NCI-H82 (cell line): ENCODE results near the gene ADAMTS17.
"Not testable (repeated sequence)": the region's sequence is repeated elsewhere in the genome, so short reads cannot be mapped to it uniquely, and the experiment has no call there.

Experiments used
- DNase-seq: peaks from one replicate; lab custom pipeline; 2025; lab: John Stamatoyannopoulos, UW

ADAMTS17 gene

DNA sequence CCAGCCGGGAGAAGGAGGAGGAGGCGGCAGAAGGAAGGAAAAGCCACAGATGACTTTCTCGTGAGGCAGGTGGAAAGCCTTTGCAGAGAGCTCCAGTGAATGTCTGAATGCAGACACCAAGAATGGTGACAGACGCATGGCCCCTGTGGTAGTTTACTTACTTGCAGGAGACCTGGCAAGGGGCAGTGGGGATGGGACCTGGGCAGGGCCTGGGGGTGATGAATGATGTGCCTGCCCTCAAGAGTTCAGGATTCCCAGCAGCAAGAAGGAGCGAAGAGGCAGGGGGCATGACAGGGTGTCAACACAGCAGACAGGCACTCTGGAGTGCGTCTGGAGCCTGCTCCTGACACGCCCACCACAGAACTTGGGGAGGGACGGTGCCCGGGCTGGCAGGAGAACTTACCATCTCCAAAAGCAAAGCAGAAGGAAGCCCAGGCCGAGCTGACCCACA lies 348.1 kb downstream of the ADAMTS17 start:
- no peak for DNase-seq

DNA sequence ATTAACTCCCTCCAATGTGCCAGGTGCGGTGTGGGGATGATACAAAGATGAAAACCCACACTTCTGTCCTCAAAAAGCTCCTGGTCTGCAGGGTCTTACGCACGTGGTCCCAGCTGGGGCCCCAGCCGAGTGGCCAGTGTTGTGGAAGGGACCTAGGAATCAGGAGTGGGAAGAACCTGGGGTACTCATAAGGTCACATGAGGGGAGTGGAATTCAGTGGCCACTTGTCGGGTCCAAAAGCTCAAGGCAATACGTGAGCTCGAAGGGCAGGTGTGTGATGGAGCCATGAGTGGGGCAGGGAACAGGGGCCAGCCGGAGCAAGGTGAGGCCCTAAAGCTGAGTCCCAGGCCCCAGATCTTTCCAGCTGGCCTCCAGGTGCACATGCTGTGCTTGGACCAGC lies 348.5 kb downstream of the ADAMTS17 start:
- DNase-seq, result no peak

DNA sequence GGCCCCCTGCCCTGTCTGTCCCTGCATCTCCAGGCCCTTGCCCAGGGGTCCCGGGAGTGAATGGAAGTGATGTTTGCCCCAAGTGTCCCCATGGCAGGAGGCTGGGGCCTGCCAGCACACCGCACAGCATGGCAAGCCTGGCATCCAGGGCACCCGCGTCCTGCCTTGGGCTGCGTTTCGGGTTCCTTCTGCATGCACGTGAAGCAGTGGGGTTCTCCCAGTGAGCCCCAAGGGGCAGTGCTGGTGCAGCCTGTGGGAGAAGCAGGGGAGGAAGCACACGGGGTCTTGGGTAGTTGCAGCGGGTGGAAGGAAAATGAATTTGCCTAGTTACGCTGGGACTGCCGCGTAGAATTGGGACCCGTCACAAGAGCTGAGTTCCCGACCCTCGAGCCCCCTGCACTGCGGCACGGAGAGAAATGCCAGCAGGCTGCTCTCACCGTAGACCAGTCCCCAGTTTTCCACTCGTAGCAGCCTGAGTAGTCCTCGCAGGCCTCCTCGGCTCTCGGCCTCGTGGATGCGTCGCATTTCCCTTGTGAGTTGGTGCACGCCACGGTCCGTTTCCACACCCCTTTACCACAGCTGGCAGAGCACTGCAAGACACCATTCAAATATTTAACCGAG lies 349.1 kb downstream of the ADAMTS17 start:
- DNase-seq, result no peak

DNA sequence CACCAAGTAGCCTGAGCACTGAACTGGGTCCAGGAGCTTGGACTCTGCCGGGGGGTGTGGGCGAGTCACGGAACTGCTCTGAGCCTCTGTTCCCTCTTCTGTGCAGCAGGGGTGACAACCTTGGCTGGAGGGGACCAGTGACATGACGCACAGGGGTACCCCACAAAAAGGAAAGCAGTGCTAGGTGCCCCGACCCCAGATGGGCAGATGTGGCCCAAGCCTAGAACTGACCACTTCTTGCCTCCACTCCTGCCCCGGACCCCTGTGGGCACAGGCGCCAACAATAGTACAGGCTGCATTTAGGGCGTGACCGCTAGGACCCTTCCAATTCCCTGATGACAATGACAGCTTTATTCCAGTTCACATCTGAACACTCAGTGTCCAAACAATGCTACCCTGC lies 352.7 kb downstream of the ADAMTS17 start:
- no peak for DNase-seq

DNA sequence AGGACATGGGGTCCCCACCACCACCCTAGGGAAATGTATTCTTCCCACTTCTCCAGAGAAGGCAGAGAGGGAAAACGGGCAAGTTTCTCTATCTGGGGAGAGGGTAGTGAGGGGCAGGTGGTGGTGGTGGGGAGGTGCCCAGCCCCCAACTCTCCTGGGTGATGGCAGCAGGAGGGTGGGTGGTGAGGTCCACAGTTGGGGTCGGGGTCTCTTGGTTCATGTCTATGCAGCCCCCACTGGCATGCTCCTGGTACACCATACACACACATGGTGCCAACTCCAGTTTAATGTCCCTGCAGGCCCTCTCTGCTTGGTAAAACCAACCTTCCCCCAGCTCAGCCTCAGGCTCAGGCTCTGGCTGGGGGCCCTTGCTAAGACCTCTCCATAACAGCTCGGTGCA lies 354.1 kb downstream of the ADAMTS17 start:
- DNase-seq, result no peak

DNA sequence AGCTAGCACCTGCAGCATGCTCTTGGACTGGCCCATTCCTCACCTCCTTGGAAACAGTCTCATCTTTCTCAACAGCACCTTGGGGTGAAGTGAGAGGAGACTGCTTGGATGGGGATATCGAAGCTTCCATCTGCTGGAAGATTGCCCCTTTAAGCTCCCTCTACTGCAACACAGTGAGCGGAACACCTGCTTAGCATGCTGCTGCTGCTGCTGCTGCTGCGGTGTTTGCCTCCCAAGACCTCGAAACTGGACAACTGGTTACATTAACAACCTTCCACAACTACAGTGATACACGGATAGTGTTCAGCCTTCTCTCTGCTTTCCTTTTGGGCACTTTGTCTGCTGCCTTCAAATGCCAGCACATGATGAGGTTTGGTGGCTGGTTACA lies 354.7 kb downstream of the ADAMTS17 start:
- DNase-seq, result no peak

DNA sequence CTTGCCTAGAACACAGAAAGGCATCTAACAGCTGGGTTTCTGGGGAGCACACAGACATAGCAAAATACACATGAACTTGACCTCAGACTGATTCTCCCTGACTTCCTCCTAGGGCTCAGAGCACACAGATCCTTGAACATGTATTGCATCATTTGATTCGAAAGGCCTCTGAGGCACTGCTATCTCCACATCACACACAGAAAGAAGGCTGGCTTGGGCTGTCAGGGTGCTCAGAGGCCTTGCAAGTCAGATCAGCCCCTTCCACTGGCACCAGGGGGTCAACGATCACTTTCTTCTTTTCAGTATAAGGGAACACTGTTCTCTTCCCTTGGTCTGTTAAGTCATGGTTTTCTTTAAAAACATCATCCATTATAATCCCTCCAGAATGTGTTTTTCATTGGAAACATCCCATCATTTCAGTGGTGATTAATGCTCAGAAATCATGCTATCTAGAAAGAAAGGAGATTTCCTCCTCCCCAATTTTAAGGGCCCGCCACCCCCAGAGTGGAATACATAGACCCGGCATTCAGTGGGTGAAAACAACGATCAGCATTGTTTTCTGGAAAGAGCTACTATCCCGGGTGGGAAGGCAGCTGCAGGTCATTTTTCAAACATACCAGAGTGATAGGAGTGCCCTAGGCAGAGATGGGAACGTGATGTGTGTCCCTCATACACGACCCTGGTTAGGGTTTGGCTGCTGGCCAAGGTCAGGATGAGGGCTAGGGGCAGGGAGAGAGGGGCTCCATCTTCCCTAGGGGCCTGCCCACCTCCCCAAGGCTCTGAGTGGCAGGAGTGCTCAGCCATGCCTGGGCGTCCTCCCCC lies 355.3 kb downstream of the ADAMTS17 start:
- DNase-seq, result no peak

DNA sequence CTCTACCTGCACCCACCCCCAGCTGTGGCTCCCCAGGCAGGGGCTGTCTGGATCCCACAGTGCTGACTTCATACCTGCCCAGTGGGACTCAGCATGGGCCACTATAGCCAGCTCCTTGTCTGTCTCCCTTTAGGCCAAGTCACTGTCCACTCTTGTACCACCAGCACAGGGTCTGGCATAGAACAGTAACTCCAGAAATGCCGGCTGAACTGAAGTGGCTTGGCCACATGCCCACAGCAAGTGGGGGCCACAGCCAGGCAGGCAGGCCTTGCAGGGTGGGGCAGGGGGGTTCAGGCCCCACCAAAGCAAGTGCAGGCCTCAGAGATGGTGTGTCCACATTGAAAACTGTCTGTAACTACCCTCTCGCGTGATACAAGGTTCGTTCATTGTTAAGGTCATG lies 355.9 kb downstream of the ADAMTS17 start:
- DNase-seq, result no peak

DNA sequence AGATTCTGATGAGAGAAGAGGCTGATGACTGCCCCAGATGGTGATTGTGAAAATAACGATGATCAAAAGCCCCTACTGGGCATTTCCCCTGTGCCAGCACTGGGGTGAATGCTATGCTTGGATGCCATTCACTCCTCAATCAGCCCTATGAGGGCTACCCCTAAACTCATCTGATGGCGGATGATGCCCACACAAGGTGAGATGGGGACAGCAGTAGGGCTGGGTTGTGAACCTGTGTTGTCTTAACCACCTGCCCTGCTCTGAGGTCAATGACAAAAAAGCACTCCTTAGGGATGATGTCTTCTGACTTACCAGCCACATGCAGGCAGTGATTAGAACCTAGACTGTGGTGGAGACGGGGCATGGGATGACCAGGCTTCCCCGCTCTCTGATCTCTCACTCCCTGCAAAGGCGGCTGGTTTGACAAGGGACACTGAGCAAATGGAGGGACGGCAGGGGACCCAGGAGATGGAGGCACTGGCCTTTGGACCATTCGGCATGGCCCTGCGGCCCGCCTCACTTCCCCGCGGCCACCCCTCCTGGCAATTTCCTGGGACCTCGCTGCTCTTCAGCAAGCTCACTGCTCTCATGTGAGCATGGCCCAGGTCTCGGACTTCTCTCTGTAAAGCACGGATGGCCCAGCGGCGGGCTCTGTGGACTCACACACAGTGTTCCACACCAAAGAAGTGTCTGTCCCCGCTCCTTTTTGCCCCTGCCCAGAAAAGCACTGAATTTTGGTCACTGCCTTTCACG lies 357.1 kb downstream of the ADAMTS17 start:
- no peak for DNase-seq

DNA sequence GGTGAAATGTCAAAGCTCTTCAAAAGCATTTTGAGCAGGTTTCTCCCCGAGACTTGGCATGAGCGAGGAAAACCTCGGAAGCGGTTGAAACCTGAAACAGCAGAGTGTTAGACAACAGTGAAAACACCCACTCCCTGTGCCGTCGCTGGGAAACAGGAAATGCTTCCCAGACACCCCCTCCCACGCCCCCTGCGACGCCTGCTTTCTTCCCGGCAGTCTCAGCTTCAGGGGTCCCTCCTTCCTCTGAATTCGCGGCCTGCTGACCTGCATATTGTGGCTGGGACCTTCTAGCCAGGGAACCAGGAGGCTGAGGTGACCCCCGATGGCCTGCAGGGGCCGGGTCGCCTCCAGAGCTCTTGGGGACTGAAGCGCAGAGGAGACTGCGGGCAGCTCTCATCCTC lies 357.9 kb downstream of the ADAMTS17 start:
- no peak for DNase-seq

DNA sequence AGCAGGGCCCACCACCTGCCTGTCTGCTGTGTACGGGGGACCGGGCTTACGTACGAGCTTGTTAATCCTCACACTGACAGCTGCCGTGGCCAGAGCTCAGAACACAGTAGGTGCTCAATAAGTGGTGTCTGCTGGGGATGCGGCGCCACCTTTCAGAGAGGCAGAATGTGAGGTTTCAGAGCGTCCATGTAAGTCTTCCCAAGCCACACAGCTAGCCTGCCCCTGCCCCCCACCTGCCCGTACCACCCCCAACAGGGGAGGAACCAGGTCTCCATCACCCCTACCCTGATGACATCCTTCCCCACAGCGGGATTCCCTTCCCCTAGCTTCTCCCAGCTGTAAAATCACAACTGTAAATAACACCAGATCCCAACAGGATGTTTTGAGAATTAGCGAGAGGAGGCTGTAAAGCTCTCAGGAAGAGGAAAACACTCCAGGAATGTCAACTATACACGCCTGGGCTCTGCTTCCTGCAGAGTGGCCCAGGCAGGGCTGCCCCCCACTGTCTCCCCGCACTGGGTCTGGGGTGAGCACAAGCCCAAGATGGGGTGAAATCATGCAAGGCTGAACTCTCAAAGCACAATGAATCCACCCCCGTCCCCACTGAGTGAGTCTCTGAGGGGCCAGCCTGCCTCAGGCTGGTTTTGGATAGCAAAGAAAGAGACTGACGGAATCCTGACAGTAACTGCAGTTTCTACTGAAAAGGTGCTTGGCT lies 358.4 kb downstream of the ADAMTS17 start:
- DNase-seq, result peak; percentile 39

DNA sequence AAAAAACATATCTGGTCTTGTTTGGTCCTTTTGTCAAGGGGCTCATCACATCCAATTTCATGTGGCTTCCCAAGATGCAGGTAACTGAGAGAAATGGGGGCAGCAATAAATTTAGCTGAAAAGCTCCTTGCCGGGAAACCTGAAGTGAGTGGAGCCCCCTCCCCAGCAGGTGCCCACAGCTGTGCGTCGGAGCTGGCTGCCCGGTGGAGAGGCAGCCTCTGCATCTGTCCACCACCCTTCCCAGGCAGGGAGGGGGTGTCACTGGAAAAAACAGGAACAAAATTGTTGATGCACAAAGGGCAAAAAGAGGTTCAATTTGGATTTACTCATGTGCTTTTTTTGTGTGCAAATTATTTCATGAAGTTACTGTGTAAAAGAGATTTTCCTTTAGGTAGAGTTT lies 359.1 kb downstream of the ADAMTS17 start:
- no peak for DNase-seq

DNA sequence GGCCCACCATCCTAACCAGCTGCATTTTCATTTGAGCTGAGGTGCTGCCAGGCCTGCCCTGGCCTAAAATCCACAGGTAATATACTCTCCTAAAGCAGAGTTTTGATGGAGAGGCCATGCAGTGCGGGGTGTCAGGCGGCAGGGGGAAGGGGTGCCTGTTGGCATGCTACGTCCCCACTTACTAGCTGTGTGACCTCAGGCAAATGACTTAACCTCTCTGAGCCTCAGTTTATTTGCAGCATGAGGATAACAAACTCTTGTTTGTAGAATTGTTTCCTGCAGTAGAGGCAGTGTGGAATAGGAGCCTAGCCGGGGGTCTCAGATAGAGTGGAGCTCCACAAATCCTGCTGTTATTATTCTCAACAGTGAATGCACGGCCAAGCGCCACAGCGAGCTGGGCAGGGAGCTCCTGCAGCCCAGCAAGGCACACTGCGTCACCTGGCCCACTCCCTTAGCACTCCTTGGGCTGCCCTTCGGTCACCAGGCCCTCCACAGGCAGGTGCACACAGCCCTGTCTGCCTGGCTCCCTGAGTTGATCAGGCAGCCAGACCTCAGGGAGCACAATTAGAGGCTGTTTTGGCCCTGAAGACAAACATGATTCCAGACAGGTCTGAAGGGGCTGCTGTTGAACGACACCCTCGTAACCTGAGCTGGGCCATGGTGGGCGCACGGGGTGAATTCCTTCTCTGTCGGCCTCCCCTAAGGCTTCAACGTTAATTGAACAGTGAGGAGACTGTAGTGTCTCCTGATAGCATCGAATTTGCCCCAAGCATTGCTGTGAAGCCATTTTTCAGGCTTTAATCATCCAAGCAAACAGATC lies 359.7 kb downstream of the ADAMTS17 start:
- no peak for DNase-seq

DNA sequence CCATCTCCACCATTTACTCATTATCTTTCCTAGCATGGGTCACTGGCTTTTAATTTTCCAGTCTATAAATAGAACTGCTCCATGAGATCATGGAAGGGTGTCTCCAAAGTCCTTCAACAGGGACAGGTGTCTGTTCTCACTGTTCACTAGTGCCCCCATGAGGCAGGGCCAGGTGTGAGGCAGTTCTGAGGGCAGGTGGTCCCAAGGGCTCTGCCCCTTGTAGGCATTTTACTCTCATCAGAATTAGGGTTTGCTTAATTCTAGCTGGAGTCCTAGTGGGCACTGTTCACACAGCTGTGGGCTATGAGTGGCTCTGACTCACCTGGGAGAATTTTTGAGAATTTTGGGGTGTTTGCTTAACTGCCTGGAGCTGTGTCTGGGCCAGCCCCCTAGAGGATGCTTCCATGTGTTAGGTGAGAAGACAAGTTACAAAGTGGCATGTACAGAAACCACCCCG lies 360.6 kb downstream of the ADAMTS17 start:
- DNase-seq, result peak; percentile 27

DNA sequence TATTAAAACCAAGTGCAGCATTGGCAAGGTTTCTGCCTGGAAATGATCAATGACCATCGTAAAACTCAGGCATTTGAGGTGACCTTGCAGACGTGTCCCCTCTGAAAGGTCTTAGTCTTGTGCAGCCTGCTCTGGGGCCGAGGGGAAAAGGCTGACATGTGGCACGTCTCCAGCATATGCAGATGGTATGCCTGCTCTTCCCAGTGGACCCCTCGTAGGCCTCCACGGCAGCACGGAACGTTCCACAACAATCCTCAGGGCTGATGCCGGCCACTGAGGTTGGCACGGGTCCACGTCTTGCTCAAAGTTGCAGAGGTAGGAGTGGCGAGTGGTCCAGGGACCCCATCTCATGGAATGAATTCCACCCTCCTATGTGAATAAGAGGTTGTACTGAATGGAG lies 361.0 kb downstream of the ADAMTS17 start:
- no peak for DNase-seq

DNA sequence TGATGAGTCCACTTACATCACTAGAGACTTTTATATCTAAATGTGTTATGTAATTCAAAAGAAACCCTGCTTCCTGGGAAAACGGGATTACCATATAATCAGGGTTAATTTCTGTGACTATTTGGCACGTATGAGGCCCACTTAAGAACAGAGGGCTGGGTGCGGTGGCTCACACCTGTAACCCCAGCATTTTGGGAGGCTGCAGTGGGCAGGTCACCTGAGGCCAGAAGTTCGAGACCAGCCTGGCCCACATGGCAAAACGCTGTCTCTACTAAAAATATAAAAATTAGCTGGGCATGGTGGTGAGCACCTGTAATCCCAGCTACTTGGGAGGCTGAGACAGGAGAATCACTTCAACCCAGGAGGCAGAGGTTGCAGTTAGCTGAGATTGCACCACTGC lies 361.9 kb downstream of the ADAMTS17 start:
- not testable (repeated sequence) for DNase-seq

DNA sequence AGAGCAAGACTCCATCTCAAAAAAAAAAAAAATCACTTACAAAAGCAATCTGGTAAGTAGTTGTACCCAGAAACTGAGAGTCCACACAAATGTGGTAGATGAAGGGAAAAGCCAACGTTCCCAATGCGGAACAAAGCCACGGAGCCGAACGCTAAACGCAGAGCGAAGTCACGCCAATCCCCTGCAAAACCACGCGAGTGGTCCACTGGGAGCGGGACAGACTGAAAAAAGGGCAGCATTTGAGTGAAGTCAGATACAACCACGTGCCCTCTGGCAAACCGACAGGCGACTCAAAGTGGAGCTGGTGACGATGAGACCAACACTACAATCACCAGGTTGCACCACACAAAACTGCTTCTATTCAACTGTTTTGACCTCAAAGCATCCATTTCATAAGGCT lies 362.4 kb downstream of the ADAMTS17 start:
- DNase-seq, result no peak

DNA sequence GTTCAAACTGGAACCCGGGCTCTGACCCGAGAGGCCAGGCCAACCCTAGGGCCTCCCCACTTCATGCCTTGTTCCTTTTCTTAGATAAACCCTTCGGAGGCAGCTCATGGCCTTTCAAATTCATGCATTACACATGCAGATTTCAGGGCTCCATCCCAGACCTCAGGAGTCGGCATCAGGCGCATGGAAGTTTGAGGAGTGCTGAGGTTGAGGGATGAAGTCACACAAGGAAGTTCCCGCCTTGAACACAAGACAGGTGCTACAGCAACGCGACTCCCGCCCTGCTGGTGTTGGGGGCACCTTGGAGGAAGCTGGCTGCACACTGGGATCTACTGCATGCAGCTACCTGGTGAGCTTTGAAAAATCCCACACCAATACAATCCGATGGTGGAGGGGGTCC lies 363.3 kb downstream of the ADAMTS17 start:
- no peak for DNase-seq

DNA sequence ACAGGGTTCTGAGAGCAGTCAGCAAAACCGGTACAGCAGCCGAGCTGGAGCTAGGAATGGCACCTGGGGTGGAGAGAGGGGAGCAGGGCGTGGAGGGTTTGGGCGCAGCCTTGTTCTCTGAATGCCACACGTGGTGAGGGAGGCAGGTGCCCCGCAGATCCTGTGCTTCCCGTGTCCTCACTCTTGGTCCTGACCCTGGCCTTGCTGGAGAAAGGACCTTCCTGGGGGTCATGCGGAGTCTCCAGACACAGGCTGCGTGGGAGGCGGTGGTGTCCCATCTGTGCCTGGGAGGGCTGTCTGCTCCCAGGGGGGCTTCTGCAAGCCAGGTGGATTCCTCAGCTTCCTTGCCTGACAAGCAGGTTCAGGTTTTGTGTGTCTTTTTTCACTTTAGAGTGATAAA lies 363.8 kb downstream of the ADAMTS17 start:
- no peak for DNase-seq

DNA sequence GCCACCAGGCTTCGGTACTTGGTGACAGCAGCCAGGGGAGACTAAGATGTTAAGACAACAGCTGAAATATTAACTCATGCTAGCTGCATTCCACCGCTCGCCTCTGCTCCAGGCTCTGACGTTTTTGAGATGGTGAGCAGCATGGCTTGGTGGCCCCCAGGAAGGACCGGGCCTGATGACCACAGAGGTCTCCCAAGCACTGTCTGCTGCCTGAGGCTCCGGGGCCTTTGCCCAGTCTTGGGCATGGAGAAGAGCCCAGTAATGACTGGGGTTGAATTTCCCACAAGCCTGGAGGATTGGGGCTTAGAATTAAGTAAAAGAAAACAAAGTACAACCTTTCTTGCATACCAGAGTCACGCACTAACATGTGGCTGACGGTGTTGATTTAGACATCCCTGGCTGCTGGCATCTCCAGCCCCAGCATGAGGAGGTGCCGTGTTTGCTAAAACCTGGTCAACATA lies 364.9 kb downstream of the ADAMTS17 start:
- DNase-seq, result no peak

DNA sequence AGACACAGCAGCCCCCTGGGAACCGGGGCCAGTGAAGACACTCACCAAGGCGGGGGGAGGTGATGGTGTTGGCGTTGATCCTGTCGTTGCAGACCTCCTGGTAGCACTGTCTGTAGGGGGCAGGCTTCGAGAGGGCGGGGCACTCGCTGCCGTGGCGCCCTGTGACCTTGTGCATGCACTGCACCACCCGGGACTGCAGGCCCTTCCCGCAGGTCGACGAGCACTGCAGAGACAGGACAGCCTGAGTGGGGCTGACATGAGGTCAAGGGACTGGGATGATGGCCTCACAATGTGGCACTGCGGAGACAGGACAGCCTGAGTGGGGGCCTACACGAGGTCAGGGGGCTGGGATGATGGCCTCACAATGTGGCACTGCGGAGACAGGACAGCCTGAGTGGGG lies 365.8 kb downstream of the ADAMTS17 start:
- DNase-seq, result no peak
